ENCODE data around the gene PTPRN2. TPM values are rescaled to one million over a fixed set of nuclear protein-coding genes. Genes with fewer than 3 reads are reported as not detected.

The PTPRN2 gene
- polyA plus RNA-seq, 1 of the 3 experiments (the other 2 are of a cell fraction): 4.0 TPM

DNA sequence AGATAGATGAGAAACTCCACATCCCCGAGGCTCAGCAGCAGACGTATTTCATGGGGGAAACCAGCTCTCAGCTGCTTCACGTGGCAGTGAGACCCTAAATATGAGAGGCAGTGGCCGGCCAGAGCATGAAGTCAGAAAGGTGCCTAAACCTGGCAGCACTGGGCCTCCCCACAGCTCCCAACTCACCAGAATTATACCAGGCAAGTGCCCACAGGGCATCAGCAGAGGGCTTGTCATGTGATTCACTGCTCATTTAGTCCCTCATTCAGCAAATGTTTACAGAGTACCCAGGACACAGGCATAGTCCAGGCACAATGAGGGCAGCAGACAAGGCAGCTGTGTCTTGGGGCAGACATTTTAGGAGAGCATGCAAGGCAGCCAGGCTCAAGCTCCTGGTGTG, 212.6 kb downstream of the PTPRN2 start:
- H3K79me2 ChIP-seq (ENCODE audit: insufficient read depth): no peaks in the 10 kb centered on the region
- no peaks in the 10 kb centered on the region for H3K27me3 ChIP-seq (ENCODE audit: insufficient read depth)
- CTCF ChIA-PET: interaction anchor here (0.6 to 1.6 kb wide), 5 partner anchors 8 to 49 kb away, joined by 3 to 5 read pairs (median 4); no protein-coding TSS in a partner anchor
- H3K9ac ChIP-seq: no peak overlapping the region
- 19% methylated on average over 4 of the region's 4 CpGs for WGBS (ENCODE audit: low lambda C conversion rate)
- H3K9me2 ChIP-seq: no peaks in the 10 kb centered on the region
- POLR2A ChIA-PET: no interaction called here
- TF ChIP-seq MEF2A (IDR thresholded peaks at IDR 0.05; ENCODE audit: borderline replicate concordance, low read depth): no peak
- TF ChIP-seq, protein P1, sequence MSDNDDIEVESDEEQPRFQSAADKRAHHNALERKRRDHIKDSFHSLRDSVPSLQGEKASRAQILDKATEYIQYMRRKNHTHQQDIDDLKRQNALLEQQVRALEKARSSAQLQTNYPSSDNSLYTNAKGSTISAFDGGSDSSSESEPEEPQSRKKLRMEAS (IDR thresholded peaks at IDR 0.05; ENCODE audit: low read depth): no peak
- TF ChIP-seq FOSL2 (IDR thresholded peaks at IDR 0.05; ENCODE audit: borderline replicate concordance, low read depth): no peak
- TF ChIP-seq SMC3 (IDR thresholded peaks at IDR 0.05; ENCODE audit: low read depth, low read length): no peak
- TF ChIP-seq FOXM1 (IDR thresholded peaks at IDR 0.05; ENCODE audit: low read depth): no peak
- TF ChIP-seq, protein P2, sequence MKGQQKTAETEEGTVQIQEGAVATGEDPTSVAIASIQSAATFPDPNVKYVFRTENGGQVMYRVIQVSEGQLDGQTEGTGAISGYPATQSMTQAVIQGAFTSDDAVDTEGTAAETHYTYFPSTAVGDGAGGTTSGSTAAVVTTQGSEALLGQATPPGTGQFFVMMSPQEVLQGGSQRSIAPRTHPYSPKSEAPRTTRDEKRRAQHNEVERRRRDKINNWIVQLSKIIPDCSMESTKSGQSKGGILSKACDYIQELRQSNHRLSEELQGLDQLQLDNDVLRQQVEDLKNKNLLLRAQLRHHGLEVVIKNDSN (IDR thresholded peaks at IDR 0.05; ENCODE audit: borderline replicate concordance, low read depth): no peak
- TF ChIP-seq NRF1 (IDR thresholded peaks at IDR 0.05; ENCODE audit: low read depth, low read length): no peak
- no peak for TF ChIP-seq GABPA (IDR thresholded peaks at IDR 0.05; ENCODE audit: low read depth)
- 0 out of 2 replicates have a peak, but pooled peaks cover 9% of the 10 kb centered on the region for H3K9me3 ChIP-seq
- peaks cover 0 to 26% of the 10 kb centered on the region in 2 experiments; a peak in 1 of 4 replicates for H3K4me1 ChIP-seq (ENCODE audit: control insufficient read depth in 1 of 2, insufficient read depth in 2 of 2, low read depth in 1 of 2, low read length in 1 of 2)
- no peaks in the 10 kb centered on the region for H3K36me3 ChIP-seq (replicated peaks in 1 of 2; ENCODE audit: control insufficient read depth in 1 of 2, insufficient read depth in 2 of 2, low read length in 1 of 2)
- no peak overlapping the region; a peak in 1 of 4 replicates for H3K27ac ChIP-seq (ENCODE audit: low read depth in 2 of 2, low read length in 1 of 2)
- no peaks in the 10 kb centered on the region for H3F3A ChIP-seq (replicated peaks; ENCODE audit: insufficient read depth)
- H3K4me3 ChIP-seq (ENCODE audit: low read depth in 2 of 2, low read length in 1 of 2): no peak overlapping the region
- no peaks in the 10 kb centered on the region for H4K20me1 ChIP-seq (ENCODE audit: insufficient read depth)
- no peak for DNase-seq
- H2AFZ ChIP-seq (ENCODE audit: low read depth): no peak overlapping the region
- no peak overlapping the region for H3K4me2 ChIP-seq

DNA sequence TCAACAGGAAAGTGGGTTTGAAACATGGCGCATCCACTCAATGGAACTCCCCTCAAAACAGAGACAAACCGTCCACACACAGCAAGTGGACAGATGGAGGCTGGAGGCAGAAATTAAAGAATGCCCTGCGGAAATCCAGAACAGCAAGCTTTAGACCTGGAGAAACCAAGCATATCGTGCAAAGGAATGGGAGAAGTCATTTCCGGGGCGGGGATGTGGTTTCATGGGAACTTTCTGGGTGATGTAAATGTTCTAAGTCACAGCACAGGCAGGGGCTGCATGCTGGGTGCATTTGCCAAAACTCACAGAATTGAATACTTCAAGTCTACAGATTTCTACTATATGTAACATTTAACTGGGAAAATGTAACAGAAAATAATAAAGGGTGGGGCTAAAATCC, 213.0 kb downstream of the PTPRN2 start:
- POLR2A ChIA-PET: no interaction called here
- no peak overlapping the region for H3K4me2 ChIP-seq
- CTCF ChIA-PET: interaction anchor here (0.6 to 1.6 kb wide), 5 partner anchors 8 to 49 kb away, joined by 3 to 5 read pairs (median 4); no protein-coding TSS in a partner anchor
- H3K27me3 ChIP-seq (ENCODE audit: insufficient read depth): no peaks in the 10 kb centered on the region
- H2AFZ ChIP-seq (ENCODE audit: low read depth): no peak overlapping the region
- no peak overlapping the region for H3K27ac ChIP-seq (ENCODE audit: low read depth in 2 of 2, low read length in 1 of 2)
- TF ChIP-seq, protein P2 (IDR thresholded peaks at IDR 0.05; ENCODE audit: borderline replicate concordance, low read depth): no peak
- TF ChIP-seq, protein P3, sequence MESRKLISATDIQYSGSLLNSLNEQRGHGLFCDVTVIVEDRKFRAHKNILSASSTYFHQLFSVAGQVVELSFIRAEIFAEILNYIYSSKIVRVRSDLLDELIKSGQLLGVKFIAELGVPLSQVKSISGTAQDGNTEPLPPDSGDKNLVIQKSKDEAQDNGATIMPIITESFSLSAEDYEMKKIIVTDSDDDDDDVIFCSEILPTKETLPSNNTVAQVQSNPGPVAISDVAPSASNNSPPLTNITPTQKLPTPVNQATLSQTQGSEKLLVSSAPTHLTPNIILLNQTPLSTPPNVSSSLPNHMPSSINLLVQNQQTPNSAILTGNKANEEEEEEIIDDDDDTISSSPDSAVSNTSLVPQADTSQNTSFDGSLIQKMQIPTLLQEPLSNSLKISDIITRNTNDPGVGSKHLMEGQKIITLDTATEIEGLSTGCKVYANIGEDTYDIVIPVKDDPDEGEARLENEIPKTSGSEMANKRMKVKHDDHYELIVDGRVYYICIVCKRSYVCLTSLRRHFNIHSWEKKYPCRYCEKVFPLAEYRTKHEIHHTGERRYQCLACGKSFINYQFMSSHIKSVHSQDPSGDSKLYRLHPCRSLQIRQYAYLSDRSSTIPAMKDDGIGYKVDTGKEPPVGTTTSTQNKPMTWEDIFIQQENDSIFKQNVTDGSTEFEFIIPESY (IDR thresholded peaks at IDR 0.05; ENCODE audit: borderline replicate concordance, low read depth): no peak
- TF ChIP-seq GABPA (IDR thresholded peaks at IDR 0.05; ENCODE audit: low read depth): no peak
- no peak for TF ChIP-seq TCF12 (IDR thresholded peaks at IDR 0.05)
- TF ChIP-seq MEF2A (IDR thresholded peaks at IDR 0.05; ENCODE audit: borderline replicate concordance, low read depth): no peak
- TF ChIP-seq TAF1 (IDR thresholded peaks at IDR 0.05; ENCODE audit: borderline replicate concordance, low read depth, low read length): no peak
- no peak for TF ChIP-seq FOXM1 (IDR thresholded peaks at IDR 0.05; ENCODE audit: low read depth)
- TF ChIP-seq MXI1 (IDR thresholded peaks at IDR 0.05; ENCODE audit: low read depth, low read length): no peak
- TF ChIP-seq CHD2 (IDR thresholded peaks at IDR 0.05; ENCODE audit: low read length, partially characterized antibody): no peak
- no peak for TF ChIP-seq YY1 (IDR thresholded peaks at IDR 0.05; ENCODE audit: low read depth)
- no peak for TF ChIP-seq TEAD4 (IDR thresholded peaks at IDR 0.05; ENCODE audit: borderline replicate concordance, insufficient read depth)
- peaks cover 0 to 26% of the 10 kb centered on the region in 2 experiments; a peak in 1 of 4 replicates for H3K4me1 ChIP-seq (ENCODE audit: control insufficient read depth in 1 of 2, insufficient read depth in 2 of 2, low read depth in 1 of 2, low read length in 1 of 2)
- DNase-seq: no peak
- no peaks in the 10 kb centered on the region for H4K20me1 ChIP-seq (ENCODE audit: insufficient read depth)
- no peaks in the 10 kb centered on the region for H3F3A ChIP-seq (replicated peaks; ENCODE audit: insufficient read depth)
- no peaks in the 10 kb centered on the region for H3K36me3 ChIP-seq (replicated peaks in 1 of 2; ENCODE audit: control insufficient read depth in 1 of 2, insufficient read depth in 2 of 2, low read length in 1 of 2)
- H3K4me3 ChIP-seq (ENCODE audit: low read depth in 2 of 2, low read length in 1 of 2): no peak overlapping the region
- H3K9me2 ChIP-seq: no peaks in the 10 kb centered on the region
- H3K9me3 ChIP-seq: 0 out of 2 replicates have a peak, but pooled peaks cover 9% of the 10 kb centered on the region
- WGBS (ENCODE audit: low lambda C conversion rate): 61% methylated on average over 6 of the region's 6 CpGs
- no peaks in the 10 kb centered on the region for H3K79me2 ChIP-seq (ENCODE audit: insufficient read depth)
- H3K9ac ChIP-seq: no peak overlapping the region
